Measurements from ENCODE around the gene HEXD.

The HEXD gene

DNA sequence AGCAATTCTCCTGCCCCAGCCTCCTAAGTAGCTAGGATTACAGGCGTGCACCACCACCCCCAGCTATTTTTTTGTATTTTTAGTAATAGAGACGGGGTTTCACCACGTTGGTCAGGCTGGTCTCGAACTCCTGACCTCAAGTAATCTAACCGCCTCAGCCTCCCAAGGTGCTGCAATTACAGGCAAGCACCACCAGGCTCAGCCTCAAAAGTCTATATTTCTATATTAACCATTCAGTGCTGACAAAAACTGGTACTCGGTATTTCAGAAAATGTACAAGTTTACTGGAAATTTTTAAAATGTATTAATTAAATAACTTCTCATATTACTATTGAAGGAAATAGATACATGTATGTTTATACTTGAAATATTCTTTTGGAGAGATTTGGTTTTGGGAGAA lies 1.4 kb upstream of the HEXD start:
- no peak for DNase-seq

DNA sequence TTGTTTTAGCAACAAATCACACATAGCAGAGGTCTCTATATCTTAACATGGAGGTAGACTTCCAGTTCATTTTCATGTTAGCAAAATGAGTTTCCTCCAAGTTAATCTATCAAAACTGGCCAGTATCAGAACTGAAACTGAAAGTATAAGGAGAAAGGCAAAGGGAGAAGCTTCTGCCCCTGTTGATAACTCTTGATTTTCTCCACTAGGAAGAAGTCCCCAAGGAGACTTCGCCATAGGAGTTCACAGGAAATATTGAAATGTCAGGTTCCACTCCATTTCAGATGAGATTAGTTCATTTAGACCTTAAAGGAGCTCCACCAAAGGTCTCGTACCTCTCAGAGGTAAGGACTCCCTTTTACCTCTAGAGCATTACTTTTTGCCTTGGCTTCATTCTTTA lies 1.4 kb downstream of the HEXD start:
- no peak for DNase-seq

DNA sequence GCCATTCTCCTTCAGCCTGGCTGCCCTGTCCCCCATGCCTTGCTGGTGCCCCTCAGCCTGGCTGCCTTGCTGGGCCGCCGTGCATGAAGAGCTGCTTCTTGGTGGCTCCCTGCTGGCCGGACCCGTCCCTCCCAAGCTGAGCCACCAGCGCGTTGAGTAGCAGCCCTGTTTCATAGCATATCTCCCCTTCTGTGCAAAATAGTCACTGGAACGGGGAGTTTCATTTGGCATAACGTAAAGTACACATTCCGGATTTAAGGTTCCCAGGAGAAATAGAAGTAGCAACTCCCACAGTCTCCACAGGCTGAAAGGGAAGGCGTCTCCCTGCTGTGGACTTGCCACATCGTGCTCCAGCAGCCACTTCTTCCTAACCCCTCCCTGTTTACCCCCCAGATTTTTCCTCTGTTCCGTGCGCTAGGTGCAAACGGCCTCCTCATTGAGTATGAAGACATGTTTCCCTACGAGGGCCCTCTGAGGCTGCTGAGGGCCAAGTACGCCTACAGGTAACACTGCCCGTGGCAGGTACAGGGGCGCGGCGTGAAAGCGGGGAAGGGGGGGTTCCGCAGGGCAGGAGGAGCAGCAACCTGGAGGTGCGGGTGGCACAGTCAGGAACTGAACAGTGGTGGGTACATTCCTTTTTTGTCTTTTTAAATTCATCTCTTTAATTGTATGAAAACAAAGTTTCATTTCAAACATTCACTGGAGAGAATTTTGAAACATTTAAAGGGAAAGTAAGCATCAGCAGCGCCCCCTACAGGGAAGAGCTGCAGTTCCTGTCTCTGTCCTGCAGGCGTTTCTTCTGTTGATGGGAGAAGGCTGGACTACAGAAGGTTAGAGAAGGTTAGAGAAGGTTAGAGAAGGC lies 6.1 kb downstream of the HEXD start:
- DNase-seq, result no peak

DNA sequence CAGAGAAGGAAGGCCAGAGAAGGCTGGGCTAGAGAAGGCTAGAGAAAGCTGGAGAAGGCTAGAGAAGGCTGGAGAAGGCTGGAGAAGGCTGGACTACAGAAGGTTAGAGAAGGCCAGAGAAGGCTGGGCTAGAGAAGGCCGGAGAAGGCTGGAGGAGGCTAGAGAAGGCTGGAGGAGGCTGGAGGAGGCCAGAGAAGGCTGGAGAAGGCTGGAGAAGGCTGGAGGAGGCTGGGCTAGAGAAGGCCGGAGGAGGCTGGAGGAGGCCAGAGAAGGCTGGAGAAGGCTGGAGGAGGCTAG lies 6.7 kb downstream of the HEXD start:
- no peak for DNase-seq

DNA sequence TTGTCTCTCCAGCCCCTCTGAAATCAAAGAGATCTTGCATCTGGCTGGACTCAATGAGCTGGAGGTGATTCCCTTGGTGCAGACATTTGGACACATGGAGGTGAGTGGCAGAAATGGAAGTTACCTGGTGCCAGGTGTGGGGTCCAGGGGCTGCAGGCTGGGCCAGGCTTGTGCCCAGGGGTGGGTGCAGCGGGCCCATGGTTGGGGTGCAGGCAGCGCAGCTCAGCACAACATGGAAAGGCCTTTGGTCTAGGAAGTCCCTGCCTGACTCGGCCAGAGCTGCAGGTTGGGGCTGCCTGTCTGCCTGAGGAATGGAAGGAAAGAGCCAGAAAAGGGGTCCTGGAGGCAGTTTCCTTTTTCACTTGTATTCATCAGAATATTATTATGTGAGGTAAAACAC lies 10.4 kb downstream of the HEXD start:
- no peak for DNase-seq

DNA sequence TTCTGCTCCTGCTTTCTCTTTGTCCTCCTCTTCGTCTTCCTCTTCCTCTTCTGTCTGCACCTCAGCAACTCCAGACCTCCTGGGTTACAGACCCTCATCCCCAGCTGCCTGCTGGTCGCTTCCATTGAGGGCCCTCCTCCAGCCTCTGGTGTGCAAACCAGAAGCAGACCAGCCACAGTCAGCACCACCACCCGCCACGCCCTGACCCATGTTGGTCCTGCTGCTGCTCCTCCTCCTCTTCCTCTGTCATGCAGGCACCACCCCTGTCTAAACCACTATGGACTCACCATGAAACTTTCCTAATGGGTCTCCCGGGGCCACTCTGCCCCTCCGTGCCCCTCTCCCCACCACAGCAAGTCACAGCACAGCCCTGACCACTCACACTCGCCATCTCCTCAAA lies 11.7 kb downstream of the HEXD start:
- no peak for DNase-seq

DNA sequence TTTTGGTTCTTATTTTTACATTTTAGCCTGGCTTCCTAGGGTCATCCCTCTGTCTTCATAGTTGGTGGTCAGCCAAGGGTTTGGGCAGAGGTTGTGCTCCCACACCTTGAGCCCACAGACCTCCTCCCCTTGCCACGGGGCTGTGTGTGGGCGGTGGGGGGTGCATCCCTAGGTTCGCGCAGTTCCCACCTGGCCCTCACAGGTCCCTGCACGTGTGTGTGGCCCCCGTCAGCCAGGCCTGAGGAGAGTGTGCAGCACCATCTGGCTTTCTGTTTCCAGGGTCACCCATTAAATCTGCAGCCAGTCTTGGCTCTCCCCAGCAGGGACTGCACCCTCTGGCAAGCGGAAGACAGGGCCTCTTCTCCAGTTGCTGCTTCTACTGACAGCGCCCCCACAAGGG lies 13.9 kb downstream of the HEXD start:
- DNase-seq, result no peak

DNA sequence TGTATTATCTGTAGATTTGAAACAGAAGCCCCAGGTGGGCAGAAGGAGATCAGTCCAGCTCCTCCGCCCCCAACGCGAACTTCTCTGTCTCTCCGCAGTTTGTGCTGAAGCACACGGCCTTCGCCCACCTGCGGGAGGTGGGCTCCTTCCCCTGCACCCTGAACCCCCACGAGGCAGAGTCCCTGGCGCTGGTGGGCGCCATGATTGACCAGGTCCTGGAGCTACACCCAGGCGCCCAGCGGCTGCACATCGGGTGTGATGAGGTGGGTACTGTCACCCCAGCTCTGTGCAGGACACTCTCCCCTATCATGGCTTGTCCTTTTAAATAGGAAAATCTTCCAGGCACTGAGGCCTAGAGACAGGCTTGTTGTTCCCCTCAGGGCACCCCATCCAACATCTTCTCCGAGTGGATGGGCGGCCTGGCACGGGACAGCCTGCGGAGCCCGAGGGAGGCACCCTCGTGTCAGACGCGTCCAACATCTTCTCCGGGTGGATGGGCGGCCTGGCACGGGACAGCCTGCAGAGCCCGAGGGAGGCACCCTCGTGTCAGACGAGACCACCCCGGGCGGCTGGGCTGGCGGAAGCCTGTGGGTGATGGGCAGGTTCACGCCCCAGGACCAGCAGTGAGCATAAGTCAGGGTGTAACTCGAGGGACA lies 15.5 kb downstream of the HEXD start:
- DNase-seq, result no peak

DNA sequence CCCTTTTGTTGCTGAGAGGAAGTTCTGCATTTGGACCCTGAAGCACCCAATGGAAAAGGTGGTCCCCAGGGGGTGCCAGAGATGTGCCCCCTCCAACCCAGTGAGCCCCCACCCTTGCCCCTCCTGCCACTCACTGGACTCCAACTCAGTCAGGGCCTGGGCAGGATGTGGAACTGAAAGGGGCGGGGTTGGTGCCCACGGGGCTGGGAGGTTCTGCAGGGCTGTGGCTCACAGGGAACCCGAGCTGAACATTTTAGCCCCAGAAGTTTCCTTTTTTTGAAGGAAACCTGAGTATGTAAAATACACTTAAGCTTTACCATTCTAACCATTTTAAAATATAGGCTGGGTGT lies 16.0 kb downstream of the HEXD start:
- DNase-seq, result no peak

DNA sequence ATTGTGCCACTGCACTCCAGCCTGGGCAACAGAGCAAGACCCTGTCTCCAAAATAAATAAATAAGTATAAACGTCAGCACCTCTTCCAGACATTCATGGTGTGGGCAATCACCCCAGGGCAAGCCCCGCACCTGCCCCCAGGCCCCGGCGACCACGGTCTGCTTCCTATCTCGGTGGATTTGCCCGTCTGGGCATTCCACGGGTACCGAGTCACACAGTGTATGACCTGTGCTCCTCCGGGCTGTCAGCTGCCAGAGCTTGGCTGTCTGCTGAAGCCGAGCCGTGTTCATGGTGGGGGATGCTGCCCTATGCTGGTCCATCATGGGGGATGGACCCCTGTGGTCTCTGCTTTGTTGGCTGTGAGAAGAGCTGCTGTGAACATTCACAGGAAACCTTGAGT lies 17.0 kb downstream of the HEXD start:
- no peak for DNase-seq

DNA sequence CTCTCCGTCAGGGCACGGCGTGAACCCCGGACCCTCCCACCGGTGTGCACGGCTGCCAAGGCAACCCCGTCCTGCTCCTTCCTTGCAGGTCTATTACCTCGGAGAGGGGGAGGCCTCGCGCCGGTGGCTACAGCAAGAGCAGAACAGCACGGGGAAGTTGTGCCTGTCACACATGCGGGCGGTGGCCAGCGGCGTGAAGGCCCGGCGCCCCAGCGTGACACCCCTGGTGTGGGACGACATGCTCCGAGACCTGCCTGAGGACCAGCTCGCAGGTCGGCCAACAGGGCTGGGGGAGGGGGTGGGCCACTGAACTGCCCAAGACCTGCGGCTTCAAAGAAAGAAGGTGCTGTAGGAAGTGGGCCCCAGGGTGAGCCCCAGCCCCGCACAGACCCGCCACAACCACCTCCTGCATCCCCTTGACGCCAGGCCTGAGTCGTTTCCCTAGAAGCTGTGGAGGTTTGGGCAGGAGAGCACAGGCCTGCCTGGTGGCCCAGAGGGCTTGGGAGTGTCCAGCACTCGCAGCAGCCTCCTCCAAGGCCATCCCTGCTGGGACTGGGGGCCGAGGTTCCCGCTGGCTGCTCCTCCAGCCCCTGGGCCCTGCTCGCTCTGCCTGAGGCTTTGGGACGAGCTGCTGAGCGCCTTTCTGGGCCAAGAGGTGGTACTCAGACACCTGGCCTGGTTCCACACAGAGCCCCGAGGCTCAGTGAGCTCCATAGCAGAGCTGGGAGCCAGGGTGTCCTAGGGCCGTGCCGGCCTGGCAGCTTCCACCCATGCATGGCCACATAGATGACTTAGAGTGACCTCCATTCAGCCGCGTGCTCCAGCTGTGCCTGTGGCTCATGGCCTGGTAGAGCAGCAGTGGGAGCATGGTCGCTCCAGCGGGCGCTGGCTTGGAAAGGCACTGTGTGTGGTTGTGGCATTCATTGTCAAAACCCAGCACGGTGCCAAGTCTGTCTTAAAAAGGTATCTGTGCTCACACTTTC lies 17.7 kb downstream of the HEXD start:
- DNase-seq, result no peak

DNA sequence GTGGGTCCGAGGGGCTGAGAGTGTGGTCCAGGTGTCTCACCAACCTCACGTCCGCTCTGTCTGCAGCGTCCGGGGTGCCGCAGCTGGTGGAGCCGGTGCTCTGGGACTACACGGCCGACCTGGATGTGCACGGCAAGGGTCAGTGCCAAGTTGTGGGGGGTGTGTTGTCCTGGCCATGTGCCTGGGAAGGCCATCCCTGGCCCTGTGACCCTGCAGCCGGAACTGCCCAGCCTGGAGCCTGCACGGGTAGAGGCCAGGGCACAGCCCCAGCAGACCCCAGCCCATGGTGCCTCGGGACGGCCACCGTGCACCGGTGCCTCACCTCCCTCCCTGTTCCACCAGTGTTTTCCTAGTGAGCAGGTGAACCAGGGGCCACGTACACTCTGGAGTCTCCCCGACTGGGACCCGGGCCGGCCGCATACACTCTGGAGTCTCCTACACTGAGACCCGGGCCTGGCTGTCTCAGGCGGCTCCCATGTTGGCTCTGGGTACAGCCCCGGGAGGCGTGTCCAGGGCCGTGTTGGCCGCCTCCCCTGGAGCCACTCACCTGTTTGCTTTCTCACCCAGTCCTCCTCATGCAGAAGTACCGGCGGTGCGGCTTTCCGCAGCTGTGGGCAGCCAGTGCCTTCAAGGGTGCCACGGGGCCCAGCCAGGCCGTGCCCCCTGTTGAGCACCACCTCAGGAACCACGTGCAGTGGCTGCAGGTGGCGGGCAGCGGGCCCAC lies 18.6 kb downstream of the HEXD start:
- no peak for DNase-seq

DNA sequence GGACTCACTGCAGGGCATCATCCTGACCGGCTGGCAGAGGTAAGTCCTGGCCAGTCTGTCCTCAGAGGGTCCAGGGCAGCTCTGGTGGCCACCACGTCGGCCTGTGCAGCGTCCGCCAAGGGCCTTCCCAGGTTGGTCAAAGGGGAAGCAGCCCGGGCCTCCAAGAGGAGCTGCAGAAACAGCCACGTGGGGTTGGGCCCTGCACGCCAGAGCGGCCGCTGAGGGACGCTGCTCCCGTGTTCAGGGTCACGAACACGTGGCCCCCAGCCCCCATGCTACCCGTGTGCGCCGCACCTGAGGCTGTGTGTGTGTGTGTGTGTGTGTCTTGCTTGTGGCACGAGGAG lies 19.1 kb downstream of the HEXD start:
- no peak for DNase-seq

DNA sequence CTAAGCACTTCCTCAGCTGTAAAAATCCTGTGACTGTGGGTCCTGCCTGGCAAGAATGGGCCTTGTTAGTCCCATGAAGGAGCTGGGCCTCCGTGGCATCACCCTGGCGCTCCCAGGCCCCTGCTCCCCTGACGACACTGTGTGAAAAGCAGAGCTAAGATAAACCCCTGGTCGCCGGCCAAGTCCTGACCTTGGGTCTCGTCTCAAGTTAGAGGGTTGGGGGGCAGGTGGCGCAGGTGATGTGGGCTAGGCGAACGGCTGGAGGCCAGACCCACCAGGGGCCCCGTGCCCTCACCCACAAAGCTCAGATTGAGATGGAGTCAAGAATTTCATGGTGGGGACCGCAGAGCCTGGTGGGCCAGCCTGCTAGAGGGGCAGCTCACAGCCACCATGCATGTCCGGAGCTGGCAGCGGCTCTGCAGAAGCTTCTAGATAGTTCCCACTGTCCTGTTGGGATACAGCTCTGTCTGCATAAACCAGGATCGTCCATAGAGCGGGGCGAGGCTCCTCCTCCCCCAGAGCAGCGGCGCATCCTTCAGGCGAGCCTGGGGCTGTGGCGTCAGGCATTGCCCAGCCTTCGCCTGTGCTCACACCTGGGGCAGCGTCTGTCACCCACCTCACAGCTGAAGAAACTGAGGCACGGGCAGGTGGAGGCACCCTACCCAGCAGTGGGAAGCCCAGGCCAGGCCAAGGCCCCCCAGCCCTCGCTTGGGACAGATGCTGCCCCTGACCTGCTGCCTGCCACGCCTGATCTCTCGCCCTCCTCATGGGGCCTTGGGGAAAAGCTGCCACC lies 20.4 kb downstream of the HEXD start:
- no peak for DNase-seq

DNA sequence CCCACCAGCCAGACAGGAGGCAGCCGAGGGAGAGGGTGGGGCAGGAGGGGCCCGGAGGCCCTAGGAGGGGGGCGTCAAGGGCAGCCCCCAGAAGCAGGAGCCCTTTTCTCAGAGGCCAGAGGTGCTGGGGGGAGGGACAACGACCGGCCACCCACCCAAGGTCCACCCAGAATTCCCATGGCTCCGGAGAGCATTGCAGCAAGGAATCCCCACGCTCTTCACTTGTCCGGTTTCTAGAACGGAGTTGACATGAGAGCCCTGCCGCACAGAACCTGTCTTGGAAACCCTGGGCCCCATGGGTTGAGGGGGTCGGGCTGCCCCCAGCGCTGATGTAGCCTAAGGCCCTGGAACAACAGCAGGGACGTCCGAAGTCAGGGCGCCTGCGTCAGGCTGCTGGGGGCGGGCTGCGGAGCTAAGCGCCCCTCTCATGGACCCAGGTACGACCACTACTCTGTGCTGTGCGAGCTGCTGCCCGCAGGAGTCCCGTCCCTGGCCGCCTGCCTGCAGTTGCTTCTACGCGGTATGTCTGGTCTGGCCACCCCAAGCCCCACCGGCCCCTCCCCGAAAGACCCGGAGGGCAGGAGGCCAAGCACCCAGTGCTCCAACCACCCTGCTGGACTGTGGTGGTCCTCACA lies 21.2 kb downstream of the HEXD start:
- no peak for DNase-seq

DNA sequence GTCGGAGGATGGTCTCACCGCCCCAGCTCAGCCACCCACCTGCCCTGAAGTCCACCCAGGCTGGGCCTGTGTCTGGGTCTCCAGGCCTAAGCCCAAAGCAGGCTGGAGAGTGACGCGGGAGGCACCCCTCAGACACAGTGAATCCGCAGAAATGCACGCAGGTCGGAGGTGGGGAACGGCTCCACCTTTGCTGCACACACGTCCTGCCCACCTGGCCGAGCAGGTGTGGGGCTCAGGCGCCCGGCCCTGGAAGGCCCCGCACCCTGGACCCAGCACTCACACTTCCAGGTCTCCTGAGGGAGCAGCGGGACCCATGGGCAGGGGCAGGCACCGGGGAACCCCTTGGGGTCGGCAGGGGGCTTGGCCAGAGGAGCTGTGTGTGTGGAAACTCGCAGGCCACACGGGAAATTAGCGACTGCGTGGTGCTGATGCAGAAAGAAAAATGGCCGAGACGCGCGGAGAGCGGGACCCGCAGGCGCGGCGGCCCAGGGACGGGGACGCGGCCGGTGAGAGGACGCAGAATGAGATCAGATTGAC lies 21.8 kb downstream of the HEXD start:
- no peak for DNase-seq

DNA sequence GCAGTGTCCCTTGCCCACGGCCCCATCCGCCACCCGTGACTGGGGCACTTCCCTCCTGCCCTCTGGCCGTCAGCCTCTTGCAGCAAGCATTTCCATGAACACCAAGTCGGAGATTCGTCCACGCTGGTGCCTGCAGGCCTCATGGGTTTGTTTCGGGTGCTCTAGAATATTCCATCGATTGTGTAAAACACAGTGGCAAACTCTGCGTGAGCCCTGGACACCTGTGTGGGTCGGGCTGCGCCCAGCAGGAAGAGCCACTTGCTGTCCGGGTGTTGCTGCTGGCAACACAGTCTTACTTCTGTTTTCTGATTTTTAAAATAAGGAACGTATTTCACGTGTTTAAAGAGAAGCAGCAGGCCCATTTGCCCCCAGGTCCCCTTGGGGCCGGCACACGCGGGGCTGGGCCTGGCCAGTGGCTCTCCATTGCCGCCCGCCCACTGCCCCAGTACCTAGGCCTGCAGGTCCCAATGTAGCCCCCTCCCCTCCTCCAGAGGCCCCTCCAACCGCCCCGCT lies 22.4 kb downstream of the HEXD start:
- no peak for DNase-seq

DNA sequence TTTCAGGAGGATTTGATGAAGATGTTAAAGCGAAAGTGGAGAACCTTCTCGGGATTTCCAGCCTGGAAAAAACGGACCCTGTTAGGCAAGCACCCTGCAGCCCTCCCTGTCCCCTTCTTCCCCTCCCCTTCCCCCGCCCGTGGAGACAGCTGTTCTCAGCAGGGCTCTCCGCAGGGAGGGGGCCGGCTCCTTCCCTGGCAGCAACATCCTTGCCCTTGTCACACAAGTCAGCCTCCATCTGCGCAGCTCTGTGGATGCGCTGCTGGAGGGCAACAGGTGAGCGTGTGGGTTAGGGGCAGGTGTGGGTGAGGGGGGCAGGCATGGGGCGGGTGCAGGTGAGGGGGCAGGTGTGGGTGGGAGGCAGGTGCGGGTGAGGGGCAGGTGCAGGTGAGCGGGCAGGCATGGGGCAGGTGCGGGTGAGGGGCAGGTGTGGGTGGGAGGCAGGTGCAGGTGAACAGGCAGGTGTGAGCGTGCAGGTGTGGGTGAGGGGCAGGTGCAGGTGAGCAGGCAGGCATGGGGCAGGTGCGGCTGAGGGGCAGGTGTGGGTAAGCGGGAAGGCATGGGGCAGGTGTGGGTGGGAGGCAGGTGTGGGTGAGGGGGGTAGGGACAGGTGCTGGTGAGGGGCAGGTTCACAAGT lies 23.0 kb downstream of the HEXD start:
- DNase-seq, result no peak

DNA sequence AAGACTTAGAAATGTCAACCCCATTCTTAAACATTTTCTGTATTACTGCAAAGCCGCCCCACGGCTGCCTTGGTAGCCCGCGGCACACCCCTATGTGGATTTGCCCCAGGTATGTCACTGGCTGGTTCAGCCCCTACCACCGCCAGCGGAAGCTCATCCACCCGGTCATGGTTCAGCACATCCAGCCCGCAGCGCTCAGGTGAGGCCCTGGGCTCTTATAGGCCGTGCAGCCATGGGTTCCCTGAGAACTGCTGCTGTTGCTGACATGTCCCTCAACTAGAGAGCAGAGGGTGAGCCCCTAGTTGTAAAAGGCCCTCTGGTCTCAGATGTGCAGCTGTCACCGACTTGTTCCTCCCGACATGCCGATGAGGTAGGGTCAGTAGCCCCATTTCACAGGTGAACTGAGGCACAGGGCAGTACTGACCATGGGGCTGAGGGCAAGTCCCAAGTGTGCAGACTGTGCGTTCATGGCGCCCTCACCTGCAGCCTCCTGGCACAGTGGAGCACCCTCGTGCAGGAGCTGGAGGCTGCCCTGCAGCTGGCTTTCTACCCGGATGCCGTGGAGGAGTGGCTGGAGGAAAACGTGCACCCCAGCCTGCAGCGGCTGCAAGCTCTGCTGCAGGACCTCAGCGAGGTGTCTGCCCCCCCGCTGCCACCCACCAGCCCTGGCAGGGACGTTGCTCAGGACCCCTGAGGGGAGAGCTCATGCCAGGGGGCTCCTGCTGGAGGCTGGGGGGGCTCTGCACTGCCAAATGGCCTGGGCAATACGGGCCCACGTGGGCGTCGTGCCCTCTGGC lies 23.7 kb downstream of the HEXD start:
- no peak for DNase-seq

Data from NCI-H524 treated with DMSO at 0.1 percent for 48 hours (cell line).